KMS-11 (cell line): ENCODE data around the gene PRKCE.

Experiments used
- H2AFZ ChIP-seq: fragments of 200-600 bp; sonication (generic); 2 replicates; pipeline ENCODE4 v1.6.1; 2016; ENCODE audit warnings: antibody characterized with exemption, mixed run types, low read depth
- H3K27ac ChIP-seq: fragments of 200-600 bp; sonication (generic); 2 replicates; pipeline ENCODE4 v1.6.1; 2016; ENCODE audit warnings: mild to moderate bottlenecking, mixed run types
- H3K27me3 ChIP-seq: fragments of 200-600 bp; sonication (generic); 2 replicates; pipeline ENCODE4 v1.6.1; 2017; ENCODE audit warnings: mild to moderate bottlenecking, low read depth, mixed run types, moderate library complexity; ENCODE audit not compliant: insufficient read depth
- H3K36me3 ChIP-seq: fragments of 200-600 bp; sonication (generic); 2 replicates; pipeline ENCODE4 v1.6.1; 2017; ENCODE audit warnings: mild to moderate bottlenecking, mixed run types; ENCODE audit not compliant: insufficient read depth
- H3K4me1 ChIP-seq: fragments of 200-600 bp; sonication (generic); 2 replicates; pipeline ENCODE4 v1.6.1; 2016; ENCODE audit warnings: mild to moderate bottlenecking, low read depth, mixed run types; ENCODE audit not compliant: poor library complexity, severe bottlenecking
- H3K4me2 ChIP-seq: fragments of 200-600 bp; sonication (generic); 2 replicates; pipeline ENCODE4 v1.7.0; 2016; ENCODE audit warnings: mild to moderate bottlenecking, mixed run types
- H3K4me3 ChIP-seq: fragments of 200-600 bp; sonication (generic); IDR thresholded peaks from 2 replicates; pipeline ENCODE4 v1.6.1; 2017; ENCODE audit warnings: low read depth, low read length, mixed read lengths; ENCODE audit not compliant: insufficient read depth
- H3K79me2 ChIP-seq: fragments of 200-600 bp; sonication (generic); 2 replicates; pipeline ENCODE4 v1.6.1; 2016; ENCODE audit warnings: low read depth, mixed run types; ENCODE audit not compliant: insufficient read depth
- H3K9ac ChIP-seq: fragments of 200-600 bp; sonication (generic); 2 replicates; pipeline ENCODE4 v1.6.1; 2016; ENCODE audit warnings: mild to moderate bottlenecking, mixed run types
- H4K20me1 ChIP-seq: fragments of 200-600 bp; sonication (generic); 2 replicates; pipeline ENCODE4 v1.6.1; 2016; ENCODE audit warnings: mild to moderate bottlenecking, mixed run types; ENCODE audit not compliant: insufficient read depth
- CTCF ChIP-seq: fragments of 200-600 bp; sonication (generic); conservative IDR thresholded peaks from 2 replicates; pipeline ENCODE4 v1.6.1; 2017; ENCODE audit warnings: low read depth, mild to moderate bottlenecking, antibody characterized with exemption, low read length, moderate library complexity, mixed read lengths

The PRKCE gene

GRCh38 chr2:45745231-45745630, 93.8 kb downstream of the PRKCE start:
- no peak overlapping the region for H3K4me3 ChIP-seq
- H3K27me3 ChIP-seq = no peaks in the 10 kb centered on the region
- no peaks in the 10 kb centered on the region for H3K79me2 ChIP-seq
- H3K4me2 ChIP-seq = no peak overlapping the region
- H3K27ac ChIP-seq = no peak overlapping the region
- no peak overlapping the region for H2AFZ ChIP-seq
- no peak for TF ChIP-seq CTCF
- H3K36me3 ChIP-seq = no peaks in the 10 kb centered on the region
- H3K4me1 ChIP-seq = no peaks in the 10 kb centered on the region
- H3K9ac ChIP-seq = no peak overlapping the region
- H4K20me1 ChIP-seq = no peaks in the 10 kb centered on the region

- no peaks in the 10 kb centered on the region for H3K36me3 ChIP-seq
- no peak overlapping the region for H3K4me3 ChIP-seq
- H3K27me3 ChIP-seq = no peaks in the 10 kb centered on the region
- no peaks in the 10 kb centered on the region for H3K79me2 ChIP-seq
- no peaks in the 10 kb centered on the region for H3K4me1 ChIP-seq
- H4K20me1 ChIP-seq = no peaks in the 10 kb centered on the region
- no peak overlapping the region for H2AFZ ChIP-seq
- H3K9ac ChIP-seq = no peak overlapping the region
- H3K4me2 ChIP-seq = no peak overlapping the region
- H3K27ac ChIP-seq = no peak overlapping the region
- no peak for TF ChIP-seq CTCF
Measured at GRCh38 chr2:45746888-45747287, 95.4 kb downstream of the PRKCE start.

GRCh38 chr2:45747363-45747762, 95.9 kb downstream of the PRKCE start:
- Histone ChIP-seq H3K36me3 (no peaks in the 10 kb centered on the region), H3K27me3 (no peaks in the 10 kb centered on the region), H2AFZ (no peak overlapping the region), H4K20me1 (no peaks in the 10 kb centered on the region), H3K4me3 (no peak overlapping the region), H3K9ac (no peak overlapping the region), H3K79me2 (no peaks in the 10 kb centered on the region), H3K27ac (no peak overlapping the region), H3K4me2 (no peak overlapping the region), H3K4me1 (no peaks in the 10 kb centered on the region)
- TF ChIP-seq CTCF = no peak

- Histone ChIP-seq H3K27ac (no peak overlapping the region), H3K27me3 (no peaks in the 10 kb centered on the region), H4K20me1 (no peaks in the 10 kb centered on the region), H3K4me3 (no peak overlapping the region), H2AFZ (no peak overlapping the region), H3K4me2 (no peak overlapping the region), H3K36me3 (no peaks in the 10 kb centered on the region), H3K79me2 (no peaks in the 10 kb centered on the region), H3K4me1 (no peaks in the 10 kb centered on the region), H3K9ac (no peak overlapping the region)
- TF ChIP-seq CTCF = no peak
Measured at GRCh38 chr2:45748239-45748638, 96.8 kb downstream of the PRKCE start.

GRCh38 chr2:45750001-45750400, 98.5 kb downstream of the PRKCE start:
- Histone ChIP-seq H3K79me2 (no peaks in the 10 kb centered on the region), H3K4me1 (no peaks in the 10 kb centered on the region), H3K4me2 (no peak overlapping the region), H3K9ac (no peak overlapping the region), H3K27ac (no peak overlapping the region), H4K20me1 (no peaks in the 10 kb centered on the region), H2AFZ (no peak overlapping the region), H3K27me3 (no peaks in the 10 kb centered on the region), H3K4me3 (no peak overlapping the region), H3K36me3 (no peaks in the 10 kb centered on the region)
- no peak for TF ChIP-seq CTCF
